C4-2B (cell line): ENCODE results near the gene THEMIS.

Source experiments
- CTCF ChIP-seq: fragments of 450-650 bp; conservative IDR thresholded peaks from 2 replicates; pipeline ENCODE4 v1.5.1; 2017; ENCODE audit warnings: mild to moderate bottlenecking
- ZFX ChIP-seq: fragments of 450-650 bp; IDR thresholded peaks from 2 replicates; pipeline ENCODE4 v1.6.1; 2017

GRCh38 chr6:127738423-127738822 is 162.4 kb downstream of the THEMIS start:
- TF ChIP-seq CTCF (no peak), ZFX (no peak)
